ENCODE data around the gene SOX13.

Gene SOX13

GRCh38 chr1:204172404-204173029 is 99.6 kb downstream of the SOX13 start:
- no peak for TF ChIP-seq ZBTB7A (IDR thresholded peaks at IDR 0.05; ENCODE audit: low read depth)
- no peak for TF ChIP-seq YY1 (IDR thresholded peaks at IDR 0.05; ENCODE audit: low read depth)
- no peak for TF ChIP-seq USF1 (IDR thresholded peaks at IDR 0.05)
- no peak for TF ChIP-seq CEBPB (IDR thresholded peaks at IDR 0.05)
- TF ChIP-seq REST (IDR thresholded peaks at IDR 0.05; ENCODE audit: low read depth): no peak
- no peak for TF ChIP-seq CREB1 (IDR thresholded peaks at IDR 0.05; ENCODE audit: low read depth)

GRCh38 chr1:204174958-204175357 is 102.0 kb downstream of the SOX13 start:
- TF ChIP-seq YY1 (IDR thresholded peaks at IDR 0.05; ENCODE audit: low read depth): no peak
- no peak for TF ChIP-seq CREB1 (IDR thresholded peaks at IDR 0.05; ENCODE audit: low read depth)
- TF ChIP-seq EP300 (IDR thresholded peaks at IDR 0.05; ENCODE audit: borderline replicate concordance): no peak
- TF ChIP-seq EGR1 (IDR thresholded peaks at IDR 0.05): no peak
- no peak for TF ChIP-seq ZBTB7A (IDR thresholded peaks at IDR 0.05; ENCODE audit: low read depth)
- no peak for TF ChIP-seq TEAD4 (IDR thresholded peaks at IDR 0.05)
- no peak for TF ChIP-seq MAX (IDR thresholded peaks at IDR 0.05)
- TF ChIP-seq REST (IDR thresholded peaks at IDR 0.05; ENCODE audit: low read depth): no peak
- no peak for TF ChIP-seq NFIC (IDR thresholded peaks at IDR 0.05)
- TF ChIP-seq USF1 (IDR thresholded peaks at IDR 0.05): no peak

GRCh38 chr1:204176049-204176448 is 103.1 kb downstream of the SOX13 start:
- TF ChIP-seq NFIC (IDR thresholded peaks at IDR 0.05) (no peak), CREB1 (IDR thresholded peaks at IDR 0.05; ENCODE audit: low read depth) (no peak), REST (IDR thresholded peaks at IDR 0.05; ENCODE audit: low read depth) (no peak), EP300 (IDR thresholded peaks at IDR 0.05; ENCODE audit: borderline replicate concordance) (no peak)

- TF ChIP-seq YY1 (IDR thresholded peaks at IDR 0.05; ENCODE audit: low read depth): no peak
- TF ChIP-seq EP300 (IDR thresholded peaks at IDR 0.05; ENCODE audit: borderline replicate concordance): no peak
- TF ChIP-seq EGR1 (IDR thresholded peaks at IDR 0.05): no peak
- no peak for TF ChIP-seq ZBTB7A (IDR thresholded peaks at IDR 0.05; ENCODE audit: low read depth)
- no peak for TF ChIP-seq FOXM1 (IDR thresholded peaks at IDR 0.05; ENCODE audit: borderline replicate concordance, low read depth)
- no peak for TF ChIP-seq RAD21 (IDR thresholded peaks at IDR 0.05; ENCODE audit: low read depth)
- no peak for TF ChIP-seq TAF1 (IDR thresholded peaks at IDR 0.05; ENCODE audit: low read depth)
- no peak for TF ChIP-seq CREB1 (IDR thresholded peaks at IDR 0.05; ENCODE audit: low read depth)
- TF ChIP-seq USF1 (IDR thresholded peaks at IDR 0.05): no peak
- no peak for TF ChIP-seq REST (IDR thresholded peaks at IDR 0.05; ENCODE audit: low read depth)
- TF ChIP-seq TEAD4 (IDR thresholded peaks at IDR 0.05): no peak
- TF ChIP-seq TCF12 (IDR thresholded peaks at IDR 0.05; ENCODE audit: low read depth): no peak
- TF ChIP-seq NFIC (IDR thresholded peaks at IDR 0.05): no peak
- no peak for TF ChIP-seq CEBPB (IDR thresholded peaks at IDR 0.05)
- TF ChIP-seq MAX (IDR thresholded peaks at IDR 0.05): no peak
These were observed 104.2 kb downstream of the SOX13 start for GRCh38 chr1:204177133-204177532.
